H1 (cell line): ENCODE measurements around the gene MINPP1.

Source experiments
- EZH2 ChIP-seq: fragments of 200-600 bp; sonication (generic); IDR thresholded peaks from 2 replicates; pipeline ENCODE4 v1.7.1; 2012; ENCODE audit warnings: low read depth, mild to moderate bottlenecking, moderate library complexity, low read length, inconsistent platforms; ENCODE audit not compliant: severe bottlenecking
- KDM4A ChIP-seq: IDR thresholded peaks from one replicate; pipeline ENCODE4 v1.7.1; 2012; ENCODE audit warnings: low read depth, mild to moderate bottlenecking, moderate library complexity, low read length, inconsistent platforms; ENCODE audit not compliant: severe bottlenecking
- POLR2AphosphoS5 ChIP-seq: IDR thresholded peaks from 2 replicates; pipeline ENCODE4 v1.6.1; 2011; ENCODE audit warnings: low read depth, low read length
- RAD21 ChIP-seq, 2 experiments: IDR thresholded peaks in 1 of 2; conservative IDR thresholded peaks in 1 of 2; 2 replicates each; pipeline ENCODE4 v1.6.1; 2011; ENCODE audit warnings: low read depth in 2 of 2, low read length in 2 of 2, improper control_type of control experiment in 1 of 2, inconsistent platforms in 1 of 2, mild to moderate bottlenecking in 1 of 2, moderate library complexity in 1 of 2
- TF ChIP-seq, protein P1 (sequence below), 3 experiments: IDR thresholded peaks; 1 replicate in 2 of 3; 2 replicates in 1 of 3; pipeline versions ENCODE4 v1.5.1 to v1.6.1; 2011; ENCODE audit warnings: low read length in 3 of 3, mild to moderate bottlenecking in 3 of 3, inconsistent platforms in 2 of 3, low read depth in 1 of 3, moderate library complexity in 1 of 3; ENCODE audit not compliant: insufficient read depth in 1 of 3; ENCODE audit errors: control extremely low read depth in 1 of 3

DNA sequence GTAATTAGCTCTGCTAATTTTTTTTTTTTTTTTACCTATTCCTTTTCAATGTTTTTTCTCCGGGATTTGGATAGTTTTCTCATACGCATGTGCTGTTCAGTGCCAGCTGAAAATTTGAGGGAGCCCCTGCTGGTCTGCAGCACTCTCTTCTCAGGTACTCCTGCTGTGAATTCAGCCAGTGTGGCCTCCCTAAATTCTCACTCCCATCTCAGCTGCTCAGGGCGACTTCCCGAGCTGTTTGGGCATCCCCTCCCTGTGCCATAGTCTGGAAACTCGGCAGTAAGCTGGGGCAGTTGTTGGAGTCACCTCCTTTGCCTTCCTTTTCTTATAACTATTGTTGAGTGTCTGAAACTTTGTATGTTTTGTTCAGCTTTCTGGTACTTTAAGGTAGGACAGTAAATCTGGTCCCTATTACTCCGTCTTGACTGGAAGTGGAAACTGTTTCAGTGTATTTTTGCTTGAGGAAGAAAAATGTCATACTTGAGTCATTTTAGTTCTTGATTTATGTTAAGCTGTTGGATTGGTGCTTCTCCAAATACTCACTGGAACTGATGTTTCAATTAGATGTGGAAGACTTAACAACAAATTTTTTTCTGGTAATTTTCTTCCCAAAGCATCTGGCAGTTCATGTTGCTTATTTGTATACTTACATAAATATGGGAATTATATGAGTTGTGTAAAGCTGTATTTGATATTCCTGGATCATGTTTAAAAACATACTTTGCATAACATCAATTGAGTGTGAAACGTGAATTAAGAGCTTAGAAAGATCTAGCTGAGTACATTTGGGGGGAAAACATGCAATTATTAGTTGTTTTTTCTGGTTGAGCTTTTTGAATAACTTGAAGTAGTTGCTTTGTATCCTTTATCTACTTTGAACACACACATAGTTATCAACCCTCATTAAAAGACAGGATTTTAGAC, 33.7 kb downstream of the MINPP1 start:
- no peak for TF ChIP-seq EZH2
- TF ChIP-seq, protein P1, sequence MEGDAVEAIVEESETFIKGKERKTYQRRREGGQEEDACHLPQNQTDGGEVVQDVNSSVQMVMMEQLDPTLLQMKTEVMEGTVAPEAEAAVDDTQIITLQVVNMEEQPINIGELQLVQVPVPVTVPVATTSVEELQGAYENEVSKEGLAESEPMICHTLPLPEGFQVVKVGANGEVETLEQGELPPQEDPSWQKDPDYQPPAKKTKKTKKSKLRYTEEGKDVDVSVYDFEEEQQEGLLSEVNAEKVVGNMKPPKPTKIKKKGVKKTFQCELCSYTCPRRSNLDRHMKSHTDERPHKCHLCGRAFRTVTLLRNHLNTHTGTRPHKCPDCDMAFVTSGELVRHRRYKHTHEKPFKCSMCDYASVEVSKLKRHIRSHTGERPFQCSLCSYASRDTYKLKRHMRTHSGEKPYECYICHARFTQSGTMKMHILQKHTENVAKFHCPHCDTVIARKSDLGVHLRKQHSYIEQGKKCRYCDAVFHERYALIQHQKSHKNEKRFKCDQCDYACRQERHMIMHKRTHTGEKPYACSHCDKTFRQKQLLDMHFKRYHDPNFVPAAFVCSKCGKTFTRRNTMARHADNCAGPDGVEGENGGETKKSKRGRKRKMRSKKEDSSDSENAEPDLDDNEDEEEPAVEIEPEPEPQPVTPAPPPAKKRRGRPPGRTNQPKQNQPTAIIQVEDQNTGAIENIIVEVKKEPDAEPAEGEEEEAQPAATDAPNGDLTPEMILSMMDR (IDR thresholded peaks at IDR 0.05; ENCODE audit: control extremely low read depth in 1 of 3, insufficient read depth in 1 of 3, low read depth in 1 of 3, low read length in 3 of 3), result no peak
- no peak for TF ChIP-seq POLR2AphosphoS5
- TF ChIP-seq KDM4A, result no peak
- TF ChIP-seq RAD21 (IDR thresholded peaks at IDR 0.05 in 1 of 2, conservative IDR thresholded peaks at IDR 0.05 in 1 of 2; ENCODE audit: low read depth in 2 of 2, low read length in 2 of 2), result no peak
